ENCODE measurements around the gene HSF2BP. TPM values are rescaled to one million over a fixed set of nuclear protein-coding genes. Genes with fewer than 3 reads are reported as not detected.

The HSF2BP gene
- polyA plus RNA-seq, 1 donor from 2014 or later, result 0.89 TPM

- Histone ChIP-seq H3K27me3 (ENCODE audit: insufficient read depth, low read depth, low read length) (no peaks in the 10 kb centered on the region), H3K27ac (ENCODE audit: low read length) (no peak overlapping the region), H3K4me3 (ENCODE audit: low read length) (no peak overlapping the region), H2AFZ (ENCODE audit: low read depth, low read length) (no peak overlapping the region), H3K36me3 (ENCODE audit: insufficient read depth, low read length) (no peaks in the 10 kb centered on the region), H3K9me2 (ENCODE audit: insufficient read depth, low read length) (no peaks in the 10 kb centered on the region), H3K9ac (ENCODE audit: low read length) (no peak overlapping the region), H4K20me1 (ENCODE audit: insufficient read depth) (no peaks in the 10 kb centered on the region), H3K9me3 (ENCODE audit: low read length) (no peaks in the 10 kb centered on the region), H3F3A (ENCODE audit: insufficient read depth, low read length, poor library complexity, severe bottlenecking) (no peaks in the 10 kb centered on the region), H3K4me2 (ENCODE audit: low read length) (no peak overlapping the region), H3K79me2 (replicated peaks; ENCODE audit: insufficient read depth, low read length) (no peaks in the 10 kb centered on the region)
- no peak for TF ChIP-seq REST (IDR thresholded peaks at IDR 0.05; ENCODE audit: borderline replicate concordance)
- TF ChIP-seq TAF1 (IDR thresholded peaks at IDR 0.05; ENCODE audit: low read depth), result no peak
- no peak for TF ChIP-seq EP300 (conservative IDR thresholded peaks at IDR 0.05; ENCODE audit: poor library complexity, severe bottlenecking)
- no peak for TF ChIP-seq CTCF (IDR thresholded peaks at IDR 0.05; ENCODE audit: poor library complexity, severe bottlenecking)
- TF ChIP-seq MXI1 (conservative IDR thresholded peaks at IDR 0.05; ENCODE audit: poor library complexity, severe bottlenecking), result no peak
- no peak for TF ChIP-seq RAD21 (conservative IDR thresholded peaks at IDR 0.05)
- TF ChIP-seq SMC3 (conservative IDR thresholded peaks at IDR 0.05; ENCODE audit: poor library complexity), result no peak
- no peak for TF ChIP-seq EZH2 (IDR thresholded peaks at IDR 0.05; ENCODE audit: borderline replicate concordance, insufficient read depth, low read length, poor library complexity, severe bottlenecking)
- no peak for TF ChIP-seq POLR2AphosphoS5 (IDR thresholded peaks at IDR 0.05)
Observed at GRCh38 chr21:43694437-43695079, 35.3 kb upstream of the HSF2BP start.

- Histone ChIP-seq H3K9me2 (ENCODE audit: insufficient read depth, low read length) (no peaks in the 10 kb centered on the region), H4K20me1 (ENCODE audit: insufficient read depth) (no peaks in the 10 kb centered on the region), H3F3A (ENCODE audit: insufficient read depth, low read length, poor library complexity, severe bottlenecking) (no peaks in the 10 kb centered on the region), H3K36me3 (ENCODE audit: insufficient read depth, low read length) (no peaks in the 10 kb centered on the region), H3K9ac (ENCODE audit: low read length) (no peak overlapping the region), H3K9me3 (ENCODE audit: low read length) (no peaks in the 10 kb centered on the region), H3K4me2 (ENCODE audit: low read length) (no peak overlapping the region), H3K27ac (ENCODE audit: low read length) (no peak overlapping the region), H3K27me3 (ENCODE audit: insufficient read depth, low read depth, low read length) (no peaks in the 10 kb centered on the region), H3K4me3 (ENCODE audit: low read length) (no peak overlapping the region), H2AFZ (ENCODE audit: low read depth, low read length) (no peak overlapping the region), H3K79me2 (replicated peaks; ENCODE audit: insufficient read depth, low read length) (no peaks in the 10 kb centered on the region)
- TF ChIP-seq POLR2AphosphoS5 (IDR thresholded peaks at IDR 0.05), result no peak
- TF ChIP-seq REST (IDR thresholded peaks at IDR 0.05; ENCODE audit: borderline replicate concordance), result no peak
- no peak for TF ChIP-seq EZH2 (IDR thresholded peaks at IDR 0.05; ENCODE audit: borderline replicate concordance, insufficient read depth, low read length, poor library complexity, severe bottlenecking)
- TF ChIP-seq EP300 (conservative IDR thresholded peaks at IDR 0.05; ENCODE audit: poor library complexity, severe bottlenecking), result no peak
- no peak for TF ChIP-seq RAD21 (conservative IDR thresholded peaks at IDR 0.05)
- no peak for TF ChIP-seq SMC3 (conservative IDR thresholded peaks at IDR 0.05; ENCODE audit: poor library complexity)
- no peak for TF ChIP-seq CTCF (IDR thresholded peaks at IDR 0.05; ENCODE audit: poor library complexity, severe bottlenecking)
Observed at GRCh38 chr21:43693981-43694380, 34.7 kb upstream of the HSF2BP start.
